Raji (cell line): ENCODE results near the gene COG5.

Experiments
- POLR2A ChIP-seq: IDR thresholded peaks from 2 replicates; pipeline ENCODE4 v1.6.1; 2011; ENCODE audit warnings: low read depth, low read length, control low read depth; ENCODE audit not compliant: insufficient read depth

The COG5 gene

GRCh38 chr7:107461938-107462533 is 101.7 kb downstream of the COG5 start:
- TF ChIP-seq POLR2A: no peak

GRCh38 chr7:107453388-107453787 is 110.3 kb downstream of the COG5 start:
- no peak for TF ChIP-seq POLR2A

- no peak for TF ChIP-seq POLR2A
Measured at GRCh38 chr7:107450970-107451369, 112.8 kb downstream of the COG5 start.

GRCh38 chr7:107446988-107447387 is 116.7 kb downstream of the COG5 start:
- no peak for TF ChIP-seq POLR2A

- no peak for TF ChIP-seq POLR2A
Measured at GRCh38 chr7:107446531-107446930, 117.2 kb downstream of the COG5 start.

GRCh38 chr7:107442678-107443077 is 121.0 kb downstream of the COG5 start:
- no peak for TF ChIP-seq POLR2A

- TF ChIP-seq POLR2A: no peak
Measured at GRCh38 chr7:107441581-107442422, 121.9 kb downstream of the COG5 start.

GRCh38 chr7:107439025-107439424 is 124.7 kb downstream of the COG5 start:
- TF ChIP-seq POLR2A: no peak

GRCh38 chr7:107435749-107436148 is 128.0 kb downstream of the COG5 start:
- no peak for TF ChIP-seq POLR2A

GRCh38 chr7:107432261-107432660 is 131.5 kb downstream of the COG5 start:
- TF ChIP-seq POLR2A: no peak

- TF ChIP-seq POLR2A: no peak
Measured at GRCh38 chr7:107430057-107430456, 133.7 kb downstream of the COG5 start.

GRCh38 chr7:107428642-107429041 is 135.1 kb downstream of the COG5 start:
- TF ChIP-seq POLR2A: no peak

- no peak for TF ChIP-seq POLR2A
Measured at GRCh38 chr7:107427462-107427861, 136.3 kb downstream of the COG5 start.

- TF ChIP-seq POLR2A: no peak
Measured at GRCh38 chr7:107414198-107414597, 149.5 kb downstream of the COG5 start.

- TF ChIP-seq POLR2A: no peak
Measured at GRCh38 chr7:107408349-107408748, 155.4 kb downstream of the COG5 start.

- TF ChIP-seq POLR2A: no peak
Measured at GRCh38 chr7:107405559-107405958, 158.2 kb downstream of the COG5 start.
